Activated CD4-positive, alpha-beta T cell treated with anti-CD3 and anti-CD28 coated beads for 48 hours (primary cell): Measurements from ENCODE around the gene TFEB.

Experiments
- DNase-seq: peaks from one replicate; pipeline ENCODE4 v3.0.0-alpha.2; 2020

TFEB gene

DNA sequence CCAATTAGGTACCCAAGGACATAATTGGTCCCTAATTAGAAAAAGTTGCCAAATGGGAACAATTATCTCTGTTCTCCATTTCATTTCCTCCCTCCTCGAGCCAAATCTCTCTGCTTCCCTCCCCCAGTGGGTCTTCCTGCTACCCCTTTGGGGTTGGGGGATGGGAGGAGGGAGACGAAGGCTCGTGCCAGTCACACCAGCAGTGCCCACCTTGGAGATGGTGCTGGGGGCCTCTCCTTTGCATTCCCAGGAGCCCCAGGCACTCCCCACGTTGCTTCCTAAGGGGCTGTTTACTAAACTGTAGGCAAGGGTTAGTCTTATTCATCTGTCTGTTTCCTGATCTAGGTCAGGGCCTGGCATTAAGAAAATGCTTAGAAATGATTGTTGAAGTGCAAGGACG is 64.0 kb downstream of the TFEB start:
- DNase-seq, result no peak

GRCh38 chr6:41670703-41671360 is 64.6 kb downstream of the TFEB start:
- no peak for DNase-seq

GRCh38 chr6:41668968-41669367 is 66.4 kb downstream of the TFEB start:
- DNase-seq, result no peak

DNA sequence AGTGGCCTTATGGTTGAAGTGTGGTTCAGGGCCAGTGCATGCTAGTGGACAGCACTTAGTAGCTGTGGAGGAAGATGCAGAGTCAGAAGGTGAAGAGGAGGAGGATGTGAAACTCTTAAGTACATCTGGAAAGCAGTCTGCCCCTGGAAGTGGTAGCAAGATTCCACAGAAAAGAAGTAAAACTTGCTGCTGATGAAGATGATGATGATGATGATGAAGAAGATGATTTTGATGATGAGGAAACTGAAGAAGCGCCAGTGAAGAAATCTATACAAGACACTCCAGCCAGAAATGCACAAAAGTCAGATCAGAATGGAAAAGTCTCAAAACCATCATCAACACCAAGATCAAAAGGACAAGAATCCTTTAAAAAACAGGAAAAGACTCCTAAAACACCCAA is 68.2 kb downstream of the TFEB start:
- DNase-seq, result no peak

DNA sequence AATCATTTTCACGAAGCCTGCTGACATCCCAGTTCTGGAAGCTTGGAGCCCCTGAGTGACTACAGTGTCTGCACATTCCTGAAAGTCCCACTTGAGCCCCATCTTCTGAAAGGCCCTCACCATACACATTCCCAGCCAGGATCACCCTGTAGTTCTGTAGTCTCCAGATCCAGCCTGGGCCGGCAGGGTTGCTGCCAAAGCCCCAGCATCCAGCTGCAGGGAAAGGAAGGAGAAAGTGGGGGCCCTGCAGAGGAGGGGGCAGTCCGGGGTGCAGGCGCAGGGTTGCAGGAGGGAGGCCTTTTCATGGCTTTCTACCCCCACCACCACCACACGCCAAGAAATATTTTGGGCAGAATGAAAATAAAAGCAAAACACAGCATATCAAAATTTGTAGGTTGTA is 71.1 kb downstream of the TFEB start:
- DNase-seq, result no peak

- DNase-seq, result no peak
Measured at GRCh38 chr6:41663568-41663967, 71.8 kb downstream of the TFEB start.

DNA sequence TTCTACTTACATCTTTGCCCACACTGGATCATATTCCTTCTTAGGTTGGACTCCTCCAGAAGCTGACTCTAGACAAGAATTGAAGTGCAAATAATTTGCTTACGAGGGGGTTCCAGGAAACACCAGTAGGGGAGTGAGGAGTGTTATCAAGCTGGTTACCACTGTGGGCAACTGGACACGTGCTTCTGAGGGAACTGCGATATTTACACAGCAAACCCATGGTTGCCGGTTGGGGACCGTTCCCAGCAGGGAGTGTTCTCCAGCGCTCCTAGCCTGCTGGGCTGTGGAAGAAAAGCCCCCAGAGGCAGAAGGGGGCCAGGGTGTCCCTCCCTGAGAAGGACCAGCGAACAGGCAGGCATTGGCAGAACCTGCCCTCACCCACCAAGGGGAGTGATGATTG is 75.5 kb downstream of the TFEB start:
- DNase-seq, result no peak

- DNase-seq, result no peak
Measured at GRCh38 chr6:41658636-41659035, 76.8 kb downstream of the TFEB start.

DNA sequence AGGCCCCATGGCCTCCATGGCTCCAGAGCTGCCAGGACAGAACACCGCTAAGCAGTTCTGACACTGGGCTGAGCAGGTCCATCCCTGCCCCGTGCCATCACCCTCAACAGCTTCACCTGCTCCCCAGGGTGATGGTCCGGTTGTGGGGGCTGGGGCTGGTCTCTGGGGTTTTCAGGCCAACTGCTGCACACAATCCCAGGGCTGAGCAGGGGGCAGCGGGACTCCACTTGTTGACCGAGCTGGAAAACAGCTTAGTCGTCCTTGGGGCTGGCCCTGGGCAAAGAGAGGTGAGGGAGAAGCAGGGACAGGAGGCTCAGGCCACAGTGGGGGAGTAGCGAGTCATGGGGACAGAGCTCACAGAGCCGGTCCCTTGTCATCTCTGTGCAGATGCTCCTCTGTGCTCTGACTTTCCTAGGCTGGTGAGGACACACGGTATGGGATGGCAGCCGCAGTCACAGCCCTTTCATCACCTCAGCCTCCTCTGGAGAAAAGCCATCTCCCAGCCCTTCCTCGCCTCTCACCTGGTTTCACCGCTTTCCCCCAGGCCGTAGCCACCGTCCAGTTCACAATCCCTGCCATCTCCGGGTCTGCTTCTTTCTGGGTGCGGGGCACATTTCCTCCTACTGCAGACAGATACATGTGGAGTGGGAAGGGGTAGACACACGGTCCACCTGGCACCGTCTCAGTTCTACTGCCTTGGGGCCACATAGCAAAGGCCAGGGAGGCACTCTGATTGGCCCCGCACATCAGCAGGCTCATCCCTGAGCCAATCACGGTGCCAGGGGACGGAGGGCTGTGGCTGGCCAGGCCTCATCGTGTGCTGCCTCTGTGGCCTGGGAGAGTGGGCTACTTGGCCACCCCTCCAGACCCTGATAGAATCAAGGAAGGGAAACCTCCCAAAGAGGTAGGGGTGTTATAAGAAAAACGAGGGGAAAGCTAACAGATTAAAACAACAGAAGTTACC is 78.0 kb downstream of the TFEB start:
- DNase-seq, result no peak

GRCh38 chr6:41656002-41656691 is 79.3 kb downstream of the TFEB start:
- no peak for DNase-seq

- no peak for DNase-seq
Measured at GRCh38 chr6:41655646-41656001, 79.8 kb downstream of the TFEB start.

DNA sequence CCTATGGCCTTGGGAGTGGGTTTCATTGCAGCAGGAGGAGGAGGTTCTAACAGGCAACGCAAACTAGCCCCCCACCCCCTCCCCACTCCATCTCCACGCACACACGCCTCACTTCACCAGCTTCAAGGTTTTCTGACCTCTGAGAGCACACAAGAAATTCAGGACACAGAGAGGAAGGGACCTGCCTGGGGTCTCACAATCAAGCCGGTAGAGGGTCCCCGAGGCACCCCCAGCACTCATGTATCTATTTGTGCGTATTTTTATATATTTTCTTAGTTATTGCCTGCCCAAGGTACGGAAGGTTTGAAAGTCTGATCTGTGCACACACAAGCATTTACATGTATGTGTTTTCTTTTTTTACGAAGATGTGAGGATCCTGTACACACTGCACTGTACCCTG is 80.2 kb downstream of the TFEB start:
- DNase-seq, result no peak

DNA sequence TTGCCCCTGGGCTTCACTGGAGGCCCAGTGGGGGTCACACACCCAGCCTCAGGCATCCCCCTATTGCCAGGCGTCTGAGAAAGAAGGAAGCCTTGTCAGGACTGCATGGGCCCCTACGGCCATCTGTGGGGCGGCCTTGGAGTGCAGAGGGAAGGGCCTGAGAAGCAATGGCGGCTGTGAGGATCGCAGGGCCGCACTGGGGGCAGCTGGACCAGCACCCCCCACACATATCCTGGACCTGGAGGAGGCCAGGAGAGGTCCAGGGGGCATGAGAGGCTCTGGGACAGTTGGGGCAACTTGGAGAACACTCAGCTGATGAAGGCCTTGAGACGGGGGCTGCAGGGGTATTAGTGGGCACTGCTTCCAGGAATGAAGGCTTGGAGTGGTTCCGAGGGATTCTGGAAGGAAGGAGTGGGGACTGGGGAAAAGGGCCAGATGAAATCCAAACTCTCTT is 80.7 kb downstream of the TFEB start:
- DNase-seq, result no peak

- DNase-seq, result no peak
Measured at GRCh38 chr6:41654151-41654697, 81.2 kb downstream of the TFEB start.

GRCh38 chr6:41653691-41654090 is 81.7 kb downstream of the TFEB start:
- no peak for DNase-seq

GRCh38 chr6:41652866-41653652 is 82.3 kb downstream of the TFEB start:
- no peak for DNase-seq

- no peak for DNase-seq
Measured at GRCh38 chr6:41651962-41652657, 83.3 kb downstream of the TFEB start.

DNA sequence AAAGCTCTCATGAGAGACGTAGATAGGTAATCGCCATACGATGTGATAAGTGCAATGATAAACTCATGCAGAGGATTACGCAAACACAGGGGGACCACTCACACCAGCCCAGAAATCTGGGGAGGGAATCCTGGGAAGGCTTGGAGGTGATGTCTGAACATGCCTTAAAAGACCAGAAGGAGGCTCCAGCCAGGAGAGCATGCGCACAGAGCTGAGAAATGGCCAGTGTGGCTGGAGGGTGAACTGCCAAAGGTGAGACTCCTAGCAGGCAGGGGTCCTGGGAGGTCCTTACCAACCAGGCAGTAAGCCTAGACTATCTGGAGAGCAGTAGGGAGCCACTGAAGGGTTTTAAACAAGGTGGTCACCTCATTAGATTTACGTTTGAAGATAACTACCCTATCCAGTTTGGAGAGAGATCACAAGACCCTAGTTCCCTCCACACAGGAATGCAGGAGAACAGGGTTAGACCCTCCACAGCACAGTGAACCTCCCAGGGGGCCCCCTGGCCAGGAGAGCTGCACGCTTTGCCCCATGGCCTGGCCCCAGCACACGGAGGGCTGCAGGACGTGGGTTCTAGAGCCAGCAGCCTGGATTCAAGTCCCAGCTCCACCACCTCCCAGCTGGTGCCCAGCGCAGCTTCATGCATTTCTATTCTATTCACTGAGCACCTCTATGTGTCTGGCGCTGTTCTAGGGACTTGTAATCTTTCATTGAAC is 84.0 kb downstream of the TFEB start:
- no peak for DNase-seq

DNA sequence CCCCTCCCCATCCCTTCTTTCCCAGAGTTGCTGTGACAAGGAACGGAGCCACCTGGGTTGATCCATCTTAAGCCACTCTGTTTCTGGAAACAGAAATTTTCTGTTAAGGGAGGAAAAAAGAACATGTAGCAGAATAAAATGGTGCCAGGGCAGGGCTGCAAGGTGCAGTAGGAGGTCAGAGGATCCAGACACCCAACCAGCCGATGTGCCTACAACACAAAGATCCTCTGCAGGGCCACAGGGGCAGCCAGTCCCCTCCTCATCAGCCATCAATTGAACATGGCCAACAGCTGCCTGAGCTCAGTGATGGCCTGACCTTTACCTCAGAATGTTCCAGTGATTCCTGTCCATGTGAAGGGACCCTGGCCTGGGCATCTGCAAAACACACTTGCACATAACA is 85.3 kb downstream of the TFEB start:
- no peak for DNase-seq

- no peak for DNase-seq
Measured at GRCh38 chr6:41649596-41649995, 85.8 kb downstream of the TFEB start.

- DNase-seq, result no peak
Measured at GRCh38 chr6:41648921-41649320, 86.5 kb downstream of the TFEB start.
